Type B pancreatic cell (in vitro differentiated cells): Measurements from ENCODE around the gene ZNF35. TPM values are rescaled to one million over a fixed set of nuclear protein-coding genes. Genes with fewer than 3 reads are reported as not detected.

Experiments
- DNase-seq: peaks from one replicate; pipeline ENCODE4 v3.0.0; 2021; ENCODE audit warnings: mixed read lengths; ENCODE audit not compliant: unreplicated experiment; ENCODE audit errors: extremely low spot score
- H3K27ac Mint-ChIP-seq: 2 replicates; pipeline ENCODE4 v1.8.0; 2021; ENCODE audit warnings: mild to moderate bottlenecking, mixed read lengths
- H3K27me3 Mint-ChIP-seq: 2 replicates; pipeline ENCODE4 v1.8.0; 2021; ENCODE audit warnings: mixed read lengths
- H3K36me3 Mint-ChIP-seq: 2 replicates; pipeline ENCODE4 v1.8.0; 2021; ENCODE audit warnings: mixed read lengths
- H3K4me1 Mint-ChIP-seq: one replicate; pipeline ENCODE4 v1.8.0; 2021; ENCODE audit warnings: mixed read lengths; ENCODE audit not compliant: unreplicated experiment
- H3K4me3 Mint-ChIP-seq: 2 replicates; pipeline ENCODE4 v1.8.0; 2021; ENCODE audit warnings: mild to moderate bottlenecking, mixed read lengths
- H3K9me3 Mint-ChIP-seq: 2 replicates; pipeline ENCODE4 v1.8.0; 2021; ENCODE audit warnings: mixed read lengths
- CTCF ChIP-seq: fragments of 200-600 bp; sonication (generic); conservative IDR thresholded peaks from 2 replicates; pipeline ENCODE4 v1.5.0; 2021; ENCODE audit warnings: antibody characterized with exemption, mild to moderate bottlenecking
- total RNA-seq: library from RNA; stranded (reverse); gene quantifications from 2 replicates; pipeline ENCODE4 v1.2.1, GENCODE V29; 2021; ENCODE audit warnings: low replicate concordance

Gene ZNF35
- total RNA-seq, 1 donor from 2014 or later: 18.7 TPM

GRCh38 chr3:44687898-44688297 is 39.4 kb downstream of the ZNF35 start:
- peaks cover 31% of the 10 kb centered on the region for H3K9me3 Mint-ChIP-seq
- peaks cover 6% of the 10 kb centered on the region for H3K4me1 Mint-ChIP-seq
- no peak for TF ChIP-seq CTCF
- peaks cover 30% of the 10 kb centered on the region for H3K36me3 Mint-ChIP-seq
- no peak for DNase-seq
- no peak overlapping the region for H3K4me3 Mint-ChIP-seq
- no peak overlapping the region for H3K27ac Mint-ChIP-seq
- peaks cover 54% of the 10 kb centered on the region for H3K27me3 Mint-ChIP-seq

Other genes with a start within 250 kb of the ZNF35 start
- 24.8 and 41.5 TPM in 2 replicates for gene ZNF445, start 171.1 kb upstream of the ZNF35 start, total RNA-seq
- gene ZKSCAN7, start 93.5 kb upstream of the ZNF35 start, total RNA-seq: 9.7 and 17.2 TPM in 2 replicates
- gene ZNF660, start 63.8 kb upstream of the ZNF35 start, total RNA-seq: 4.0 and 19.2 TPM in 2 replicates
- 20.4 and 32.7 TPM in 2 replicates for gene ZNF197, start 23.7 kb upstream of the ZNF35 start, total RNA-seq
- gene ZNF502, start 63.9 kb downstream of the ZNF35 start, total RNA-seq: 0.14 TPM in 1 of 2 replicates, not detected in the other
- gene ZNF501, start 80.9 kb downstream of the ZNF35 start, total RNA-seq: 5.0 and 5.8 TPM in 2 replicates
- 28.0 and 32.4 TPM in 2 replicates for gene KIAA1143, start 112.9 kb downstream of the ZNF35 start, total RNA-seq
- 5.7 and 24.8 TPM in 2 replicates for gene KIF15, start 113.1 kb downstream of the ZNF35 start, total RNA-seq
- 10.3 and 16.1 TPM in 2 replicates for gene TMEM42, start 213.2 kb downstream of the ZNF35 start, total RNA-seq
- not detected in 2 replicates for gene TGM4, start 225.9 kb downstream of the ZNF35 start, total RNA-seq